PC-9 (cell line): ENCODE data around the gene CHD5. TPM values are rescaled to one million over a fixed set of nuclear protein-coding genes. Genes with fewer than 3 reads are reported as not detected.

ENCODE experiments used
- BruUV-seq: library from RNA; stranded (reverse); fragments of 400-500 nt; replicated peaks from 2 replicates; lab custom pipeline; 2021; lab: Mats Ljungman, UMichigan
- CTCF ChIA-PET: fragments of 300-600 bp; sonication (Branson Sonifier 250); formaldehyde crosslinking; loops from one replicate; lab custom pipeline; 2022; ENCODE audit warnings: antibody characterized with exemption; lab: Charles Lee
- POLR2A ChIA-PET: fragments of 300-600 bp; sonication (Branson Sonifier 250); formaldehyde crosslinking; loops from one replicate; lab custom pipeline; 2022; ENCODE audit warnings: antibody characterized with exemption; ENCODE audit not compliant: unreplicated experiment; lab: Charles Lee
- DNase-seq, 2 experiments: peaks; one replicate each; pipeline versions ENCODE4 v3.0.0 to v3.0.0-alpha.2; 2015 to 2022; ENCODE audit warnings: mixed read lengths in 1 of 2
- H2AFZ ChIP-seq: fragments of 200-600 bp; sonication (generic); 2 replicates; pipeline ENCODE4 v1.8.1; 2017; ENCODE audit warnings: antibody characterized with exemption
- H3F3A ChIP-seq: fragments of 200-600 bp; sonication (generic); 2 replicates; pipeline ENCODE4 v1.8.1; 2017; ENCODE audit warnings: antibody characterized with exemption, mild to moderate bottlenecking, low read depth; ENCODE audit not compliant: insufficient read depth
- H3K27ac ChIP-seq: fragments of 200-600 bp; sonication (generic); 2 replicates; pipeline ENCODE4 v1.6.1; 2016; ENCODE audit warnings: mixed run types
- H3K27me3 ChIP-seq: fragments of 200-600 bp; sonication (generic); 2 replicates; pipeline ENCODE4 v1.6.1; 2016; ENCODE audit warnings: low read depth, mixed run types; ENCODE audit not compliant: insufficient read depth
- H3K36me3 ChIP-seq: fragments of 200-600 bp; sonication (generic); 2 replicates; pipeline ENCODE4 v1.6.1; 2016; ENCODE audit warnings: low read depth, mixed run types
- H3K4me1 ChIP-seq: fragments of 200-600 bp; sonication (generic); replicated peaks from 2 replicates; pipeline ENCODE4 v1.6.1; 2016; ENCODE audit warnings: mixed run types; ENCODE audit not compliant: insufficient read depth
- H3K4me2 ChIP-seq: fragments of 200-600 bp; sonication (generic); 2 replicates; pipeline ENCODE4 v1.6.1; 2017; ENCODE audit warnings: mixed run types
- H3K4me3 ChIP-seq: fragments of 200-600 bp; sonication (generic); 2 replicates; pipeline ENCODE4 v1.6.1; 2016; ENCODE audit warnings: mixed run types
- H3K79me2 ChIP-seq: fragments of 200-600 bp; sonication (generic); 2 replicates; pipeline ENCODE4 v1.6.1; 2017; ENCODE audit warnings: low read depth, mixed run types
- H3K9me2 ChIP-seq: fragments of 200-600 bp; sonication (generic); 2 replicates; pipeline ENCODE4 v1.8.1; 2017; ENCODE audit warnings: mild to moderate bottlenecking; ENCODE audit not compliant: insufficient read depth
- H3K9me3 ChIP-seq: fragments of 200-600 bp; sonication (generic); 2 replicates; pipeline ENCODE4 v1.8.1; 2016; ENCODE audit warnings: low read depth; ENCODE audit not compliant: insufficient read depth
- H4K20me1 ChIP-seq: fragments of 200-600 bp; sonication (generic); 2 replicates; pipeline ENCODE4 v1.8.1; 2017; ENCODE audit not compliant: insufficient read depth
- CTCF ChIP-seq: fragments of 200-600 bp; sonication (generic); conservative IDR thresholded peaks from 2 replicates; pipeline ENCODE4 v1.6.1; 2017; ENCODE audit warnings: mixed run types, antibody characterized with exemption, mild to moderate bottlenecking, moderate library complexity
- EZH2 ChIP-seq: fragments of 200-600 bp; sonication (generic); IDR thresholded peaks from 2 replicates; pipeline ENCODE4 v1.8.0; 2017; ENCODE audit warnings: antibody characterized with exemption, low read depth
- intact Hi-C: fragments of 100-400 bp; cut with micrococcal nuclease; formaldehyde crosslinking; loops from one replicate; pipeline ENCODE4 v1.10.0; 2022; ENCODE audit not compliant: unreplicated experiment
- total RNA-seq: library from RNA; stranded (reverse); gene quantifications from 2 replicates; pipeline ENCODE4 v1.2.3, GENCODE V29; 2021

The CHD5 gene
- total RNA-seq, 1 experiment from 2014 or later, result 0.50 TPM

GRCh38 chr1:6116137-6116536 is 64.0 kb downstream of the CHD5 start:
- H3K4me2 ChIP-seq, result no peak overlapping the region
- intact Hi-C loops, result no loop called here
- H3K9me3 ChIP-seq, result no peaks in the 10 kb centered on the region
- H3F3A ChIP-seq, result 0 out of 2 replicates have a peak, but pooled peaks cover 3% of the 10 kb centered on the region
- H4K20me1 ChIP-seq, result no peaks in the 10 kb centered on the region
- H3K27ac ChIP-seq, result no peak overlapping the region
- TF ChIP-seq EZH2 (no peak), CTCF (no peak)
- no TSS peak for BruUV-seq
- POLR2A ChIA-PET, result no interaction called here
- DNase-seq, result peak in 1 of 2 experiments; percentile 64
- H2AFZ ChIP-seq, result no peak overlapping the region
- CTCF ChIA-PET, result interaction anchor here (0.6 kb wide), 1 partner anchor 41 kb away, joined by 3 read pairs; no protein-coding TSS in a partner anchor
- H3K4me3 ChIP-seq, result no peak overlapping the region
- no peaks in the 10 kb centered on the region for H3K36me3 ChIP-seq
- peaks cover 14% of the 10 kb centered on the region; the same call in 1 of the 2 replicates for H3K4me1 ChIP-seq
- no peaks in the 10 kb centered on the region for H3K79me2 ChIP-seq
- 0 out of 2 replicates have a peak, but pooled peaks cover 6% of the 10 kb centered on the region for H3K27me3 ChIP-seq
- no peaks in the 10 kb centered on the region for H3K9me2 ChIP-seq

- Histone ChIP-seq H2AFZ (no peak overlapping the region), H3K79me2 (no peaks in the 10 kb centered on the region), H3F3A (0 out of 2 replicates have a peak, but pooled peaks cover 3% of the 10 kb centered on the region), H3K9me3 (no peaks in the 10 kb centered on the region), H3K36me3 (no peaks in the 10 kb centered on the region), H4K20me1 (no peaks in the 10 kb centered on the region), H3K4me3 (no peak overlapping the region), H3K4me2 (no peak overlapping the region), H3K27ac (no peak overlapping the region), H3K27me3 (0 out of 2 replicates have a peak, but pooled peaks cover 6% of the 10 kb centered on the region), H3K9me2 (no peaks in the 10 kb centered on the region), H3K4me1 (peaks cover 13% of the 10 kb centered on the region; the same call in 1 of the 2 replicates)
- intact Hi-C loops, result no loop called here
- ChIA-PET CTCF (no interaction called here), POLR2A (no interaction called here)
- BruUV-seq, result no TSS peak
- DNase-seq, result no peak
- no peak for TF ChIP-seq EZH2
- TF ChIP-seq CTCF, result no peak
Measured at GRCh38 chr1:6113745-6114144, 66.4 kb downstream of the CHD5 start.

GRCh38 chr1:6113116-6113515 is 67.0 kb downstream of the CHD5 start:
- no peak for DNase-seq
- Histone ChIP-seq H3K9me2 (no peaks in the 10 kb centered on the region), H3K4me3 (no peak overlapping the region), H4K20me1 (no peaks in the 10 kb centered on the region), H3K36me3 (no peaks in the 10 kb centered on the region), H3K4me1 (peaks cover 9% of the 10 kb centered on the region; the same call in 1 of the 2 replicates), H3K4me2 (no peak overlapping the region), H3K79me2 (no peaks in the 10 kb centered on the region), H3F3A (0 out of 2 replicates have a peak, but pooled peaks cover 3% of the 10 kb centered on the region), H2AFZ (no peak overlapping the region), H3K27ac (no peak overlapping the region), H3K27me3 (0 out of 2 replicates have a peak, but pooled peaks cover 6% of the 10 kb centered on the region), H3K9me3 (no peaks in the 10 kb centered on the region)
- CTCF ChIA-PET, result no interaction called here
- BruUV-seq, result no TSS peak
- POLR2A ChIA-PET, result no interaction called here
- TF ChIP-seq CTCF (no peak), EZH2 (no peak)
- intact Hi-C loops, result no loop called here
